T-helper 1 cell (primary cell): Measurements from ENCODE around the gene TRPV4.
"Not testable (repeated sequence)": the region's sequence is repeated elsewhere in the genome, so short reads cannot be mapped to it uniquely, and the experiment has no call there.

Experiments
- DNase-seq, 5 donors: peaks; one replicate each; pipeline ENCODE4 v3.0.0-alpha.2; 2012 to 2020

The TRPV4 gene

GRCh38 chr12:109858764-109859163 lies 25.6 kb upstream of the TRPV4 start:
- DNase-seq = no peak

GRCh38 chr12:109857715-109858114 lies 24.5 kb upstream of the TRPV4 start:
- DNase-seq = no peak

GRCh38 chr12:109855377-109855776 lies 22.2 kb upstream of the TRPV4 start:
- no peak for DNase-seq

- DNase-seq = not testable (repeated sequence)
Measured at GRCh38 chr12:109850518-109850917, 17.3 kb upstream of the TRPV4 start.

GRCh38 chr12:109847142-109847735 lies 14.0 kb upstream of the TRPV4 start:
- DNase-seq = no peak

- no peak for DNase-seq
Measured at GRCh38 chr12:109845824-109846205, 12.6 kb upstream of the TRPV4 start.

GRCh38 chr12:109844983-109845823 lies 12.0 kb upstream of the TRPV4 start:
- DNase-seq = peak; percentile 74 to 85 (median 81)

GRCh38 chr12:109844091-109844490 lies 10.9 kb upstream of the TRPV4 start:
- DNase-seq = no peak

- no peak for DNase-seq
Measured at GRCh38 chr12:109842021-109842420, 8.8 kb upstream of the TRPV4 start.

- no peak for DNase-seq
Measured at GRCh38 chr12:109841356-109841755, 8.2 kb upstream of the TRPV4 start.

GRCh38 chr12:109840305-109841074 lies 7.3 kb upstream of the TRPV4 start:
- DNase-seq = no peak

GRCh38 chr12:109839444-109839843 lies 6.2 kb upstream of the TRPV4 start:
- DNase-seq = no peak

GRCh38 chr12:109836916-109837315 lies 3.7 kb upstream of the TRPV4 start:
- no peak for DNase-seq

- DNase-seq = no peak
Measured at GRCh38 chr12:109835827-109836226, 2.6 kb upstream of the TRPV4 start.

- DNase-seq = no peak
Measured at GRCh38 chr12:109832541-109833306, 474 bp downstream of the TRPV4 start.

GRCh38 chr12:109831929-109832328 lies 1.3 kb downstream of the TRPV4 start:
- no peak for DNase-seq

- DNase-seq = no peak
Measured at GRCh38 chr12:109831365-109831764, 1.8 kb downstream of the TRPV4 start.

GRCh38 chr12:109830718-109831117 lies 2.5 kb downstream of the TRPV4 start:
- DNase-seq = no peak

GRCh38 chr12:109830267-109830666 lies 2.9 kb downstream of the TRPV4 start:
- DNase-seq = no peak

- no peak for DNase-seq
Measured at GRCh38 chr12:109829667-109830066, 3.5 kb downstream of the TRPV4 start.

GRCh38 chr12:109828754-109829511 lies 4.3 kb downstream of the TRPV4 start:
- DNase-seq = no peak
